CD14-positive monocyte (primary cell): ENCODE measurements around the gene MATCAP1. TPM values are rescaled to one million over a fixed set of nuclear protein-coding genes. Genes with fewer than 3 reads are reported as not detected.

ENCODE experiments used
- DNase-seq, 3 donors: peaks; one replicate each; pipeline ENCODE4 v3.0.0-alpha.2; 2011 to 2022
- H2AFZ ChIP-seq: 2 replicates; pipeline ENCODE4 v1.6.0; 2012; ENCODE audit warnings: mild to moderate bottlenecking, low read depth, low read length, inconsistent platforms; ENCODE audit not compliant: insufficient read depth, poor library complexity, severe bottlenecking
- H3K27ac ChIP-seq, 2 donors: 1 replicate in 1 of 2; 2 replicates in 1 of 2; pipeline ENCODE4 v1.5.1; 2012 to 2013; ENCODE audit warnings: low read length in 2 of 2, control low read depth in 1 of 2, inconsistent platforms in 1 of 2, low read depth in 1 of 2, mild to moderate bottlenecking in 1 of 2
- H3K27me3 ChIP-seq, 2 donors: one replicate each; pipeline versions ENCODE4 v1.6.0 to v1.6.1; 2011 to 2013; ENCODE audit warnings: low read length in 2 of 2; ENCODE audit not compliant: control insufficient read depth in 2 of 2, insufficient read depth in 2 of 2
- H3K36me3 ChIP-seq, 2 donors: replicated peaks in 1 of 2; 1 replicate in 1 of 2; 2 replicates in 1 of 2; pipeline versions ENCODE4 v1.5.1 to v1.6.1; 2012 to 2013; ENCODE audit warnings: low read length in 2 of 2, control low read depth in 1 of 2, inconsistent platforms in 1 of 2, mild to moderate bottlenecking in 1 of 2; ENCODE audit not compliant: insufficient read depth in 2 of 2, control insufficient read depth in 1 of 2
- H3K4me1 ChIP-seq, 2 donors: 1 replicate in 1 of 2; 2 replicates in 1 of 2; pipeline versions ENCODE4 v1.5.1 to v1.6.1; 2012 to 2013; ENCODE audit warnings: low read length in 2 of 2, control low read depth in 1 of 2, inconsistent platforms in 1 of 2, mild to moderate bottlenecking in 1 of 2, moderate library complexity in 1 of 2; ENCODE audit not compliant: insufficient read depth in 2 of 2, control insufficient read depth in 1 of 2
- H3K4me2 ChIP-seq: replicated peaks from 2 replicates; pipeline ENCODE3; 2012; ENCODE audit warnings: low read length, moderate library complexity, mild to moderate bottlenecking; ENCODE audit not compliant: poor library complexity, severe bottlenecking; ENCODE audit errors: extremely low read depth
- H3K4me3 ChIP-seq, 3 experiments: fragments of 200-600 bp in 1 of 3; sonication (generic) in 1 of 3; replicated peaks in 1 of 3; 1 replicate in 2 of 3; 2 replicates in 1 of 3; pipeline ENCODE4 v1.5.1; 2011 to 2013; ENCODE audit warnings: low read length in 3 of 3, mild to moderate bottlenecking in 3 of 3, control low read depth in 2 of 3, low read depth in 2 of 3, inconsistent platforms in 1 of 3, moderate library complexity in 1 of 3
- H3K79me2 ChIP-seq: 2 replicates; pipeline ENCODE4 v1.6.0; 2012; ENCODE audit warnings: mild to moderate bottlenecking, control low read depth, inconsistent platforms, low read length, moderate library complexity; ENCODE audit not compliant: insufficient read depth
- H3K9ac ChIP-seq: 2 replicates; pipeline ENCODE4 v1.6.0; 2017; ENCODE audit warnings: low read length, mild to moderate bottlenecking; ENCODE audit not compliant: insufficient read depth, poor library complexity, severe bottlenecking
- H3K9me3 ChIP-seq, 2 donors: replicated peaks in 1 of 2; 1 replicate in 1 of 2; 2 replicates in 1 of 2; pipeline versions ENCODE4 v1.5.1 to v1.6.1; 2012 to 2013; ENCODE audit warnings: low read length in 2 of 2, control low read depth in 1 of 2; ENCODE audit not compliant: control insufficient read depth in 1 of 2, insufficient read depth in 1 of 2
- H4K20me1 ChIP-seq: 2 replicates; pipeline ENCODE4 v1.6.0; 2012; ENCODE audit warnings: mild to moderate bottlenecking, low read length, control low read depth, moderate library complexity; ENCODE audit not compliant: insufficient read depth
- H3K27ac Mint-ChIP-seq, 7 donors: one replicate each; pipeline ENCODE4 v1.8.0; 2020; ENCODE audit warnings: mild to moderate bottlenecking in 7 of 7, mixed read lengths in 7 of 7, moderate library complexity in 6 of 7, inconsistent platforms in 2 of 7
- H3K27me3 Mint-ChIP-seq, 3 donors: one replicate each; pipeline ENCODE4 v1.8.0; 2021 to 2022; ENCODE audit warnings: low read depth in 3 of 3, mild to moderate bottlenecking in 3 of 3, mixed read lengths in 3 of 3, moderate library complexity in 3 of 3, inconsistent platforms in 1 of 3
- H3K36me3 Mint-ChIP-seq, 2 donors: one replicate each; pipeline ENCODE4 v1.8.0; 2020; ENCODE audit warnings: mixed read lengths in 2 of 2, inconsistent platforms in 1 of 2, mild to moderate bottlenecking in 1 of 2
- H3K4me1 Mint-ChIP-seq: one replicate; pipeline ENCODE4 v1.8.0; 2020; ENCODE audit warnings: mild to moderate bottlenecking, mixed read lengths
- H3K4me3 Mint-ChIP-seq, 2 donors: one replicate each; pipeline ENCODE4 v1.8.0; 2020; ENCODE audit warnings: mild to moderate bottlenecking in 2 of 2, mixed read lengths in 2 of 2, moderate library complexity in 1 of 2
- H3K9me3 Mint-ChIP-seq, 7 donors: one replicate each; pipeline ENCODE4 v1.8.0; 2020 to 2022; ENCODE audit warnings: mixed read lengths in 7 of 7, mild to moderate bottlenecking in 6 of 7, moderate library complexity in 6 of 7, inconsistent platforms in 2 of 7
- CTCF ChIP-seq: fragments of 200-600 bp; IDR thresholded peaks from one replicate; pipeline ENCODE4 v1.8.0; 2022; ENCODE audit warnings: antibody characterized with exemption, mild to moderate bottlenecking
- WGBS: methylation state at CpG from one replicate; pipeline ENCODE4 v1.1.5; 2013; ENCODE audit warnings: missing lambda C conversion rate; ENCODE audit not compliant: insufficient coverage; 5-methylcytosine and 5-hydroxymethylcytosine counted together
- intact Hi-C, 2 donors: fragments of 100-400 bp; cut with micrococcal nuclease; formaldehyde crosslinking; loops; one replicate each; pipeline versions ENCODE4 v1.15.0 to v1.15.1; 2023
- polyA plus RNA-seq, 3 donors: library from polyadenylated mRNA; depleted of rRNA in 1 of 3; unstranded in 2 of 3; stranded (reverse) in 1 of 3; fragments of 300-500 nt in 2 of 3; fragments of >200 nt in 1 of 3; fragmentation: Illumina TruSeq in 2 of 3; gene quantifications; 1 replicate in 2 of 3; 2 replicates in 1 of 3; pipeline ENCODE4 v1.2.3, GENCODE V29; 2012 to 2021

MATCAP1 gene
- polyA plus RNA-seq, 3 donors, result 0.58 to 43.3 (median 0.99) TPM

DNA sequence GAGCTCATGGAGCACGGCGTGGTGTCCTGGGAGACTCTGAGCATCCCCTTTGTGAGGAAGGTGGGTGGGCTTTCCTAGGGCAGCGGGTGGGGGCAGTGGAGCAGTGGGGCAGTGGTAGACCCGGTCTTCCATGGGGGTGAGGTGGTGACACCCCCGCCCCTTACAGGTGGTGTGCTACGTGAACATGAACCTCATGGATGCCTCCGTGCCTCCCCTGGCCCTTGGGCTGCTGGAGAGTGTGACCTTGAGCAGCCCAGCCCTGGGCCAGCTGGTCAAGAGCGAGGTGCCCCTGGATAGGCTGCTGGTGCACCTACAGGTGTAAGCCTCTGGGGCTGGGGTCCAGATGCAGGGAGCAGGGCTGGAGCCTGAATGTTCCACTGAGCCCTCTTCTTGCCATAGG is 16.7 kb upstream of the MATCAP1 start:
- Mint-ChIP-seq H3K4me3 (no peak overlapping the region), H3K9me3 (no peaks in the 10 kb centered on the region), H3K27me3 (peaks cover 0 to 3% (median 1%) of the 10 kb centered on the region in 3 donors), H3K36me3 (peaks cover 61 to 88% of the 10 kb centered on the region in 2 donors), H3K4me1 (peaks cover 15% of the 10 kb centered on the region), H3K27ac (peak overlapping the region in 1 of 7 donors; percentile 46)
- DNase-seq, result no peak
- no peak overlapping the region for H3K4me3 ChIP-seq
- no peak for TF ChIP-seq CTCF
- peaks cover 65 to 85% of the 10 kb centered on the region in 2 donors for H3K36me3 ChIP-seq
- H3K4me2 ChIP-seq, result no peak overlapping the region
- H4K20me1 ChIP-seq, result peaks cover 45% of the 10 kb centered on the region
- no peaks in the 10 kb centered on the region for H3K27me3 ChIP-seq
- no peak overlapping the region for H3K9ac ChIP-seq
- no peaks in the 10 kb centered on the region for H3K79me2 ChIP-seq
- intact Hi-C loops, result no loop called here
- H3K27ac ChIP-seq, result no peak overlapping the region
- WGBS, result 98% methylated on average over 8 of the region's 8 CpGs
- H3K4me1 ChIP-seq, result no peaks in the 10 kb centered on the region
- no peaks in the 10 kb centered on the region for H3K9me3 ChIP-seq
- H2AFZ ChIP-seq, result no peak overlapping the region

GRCh38 chr16:67199808-67200198 is 16.0 kb upstream of the MATCAP1 start:
- Histone ChIP-seq H3K27me3 (no peaks in the 10 kb centered on the region), H3K79me2 (peaks cover 2% of the 10 kb centered on the region), H2AFZ (no peak overlapping the region), H3K9me3 (no peaks in the 10 kb centered on the region), H3K4me2 (no peak overlapping the region), H3K27ac (no peak overlapping the region), H3K4me3 (no peak overlapping the region), H4K20me1 (peaks cover 52% of the 10 kb centered on the region), H3K9ac (no peak overlapping the region), H3K36me3 (peaks cover 72 to 91% of the 10 kb centered on the region in 2 donors), H3K4me1 (no peaks in the 10 kb centered on the region)
- intact Hi-C loops, result no loop called here
- peak; percentile 6 for TF ChIP-seq CTCF
- peaks cover 0 to 3% (median 1%) of the 10 kb centered on the region in 3 donors for H3K27me3 Mint-ChIP-seq
- no peak for DNase-seq
- H3K36me3 Mint-ChIP-seq, result peaks cover 68 to 88% of the 10 kb centered on the region in 2 donors
- H3K27ac Mint-ChIP-seq, result peak overlapping the region in 2 of 7 donors; percentile 5 to 46
- peaks cover 15% of the 10 kb centered on the region for H3K4me1 Mint-ChIP-seq
- peak overlapping the region; percentile 3 to 58 for H3K4me3 Mint-ChIP-seq
- 70% methylated on average over 20 of the region's 22 CpGs for WGBS
- H3K9me3 Mint-ChIP-seq, result no peaks in the 10 kb centered on the region
